Fibroblast of the conjunctiva (primary cell): ENCODE data around the gene KRT72.

Experiments used
- DNase-seq: peaks from one replicate; pipeline ENCODE4 v3.0.0-alpha.2; 2010; ENCODE audit warnings: low read depth

KRT72 gene

DNA sequence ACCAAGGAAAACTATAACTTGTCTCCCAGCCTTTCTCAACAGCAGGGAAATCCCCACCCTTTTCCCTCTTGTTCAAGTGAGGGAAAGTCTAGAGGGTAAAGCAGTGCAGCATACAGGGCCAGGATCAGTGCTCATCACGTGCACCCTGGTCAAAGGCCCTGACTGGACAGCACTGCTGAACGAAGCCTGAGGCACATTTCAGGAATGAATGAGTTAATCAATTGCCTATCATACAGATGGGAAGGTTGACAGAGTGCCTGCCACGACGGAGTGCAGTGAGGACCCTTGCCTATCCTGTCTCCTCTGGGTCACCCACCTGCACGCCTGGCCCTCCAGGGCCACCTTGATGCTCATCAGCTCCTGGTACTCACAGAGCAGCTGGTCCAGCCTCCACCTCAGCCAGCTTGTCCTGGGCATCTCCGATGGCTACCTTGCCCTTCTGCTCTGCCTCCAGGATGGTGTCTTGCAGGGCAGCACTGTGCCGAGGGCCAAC lies 28.8 kb upstream of the KRT72 start:
- DNase-seq, result no peak

DNA sequence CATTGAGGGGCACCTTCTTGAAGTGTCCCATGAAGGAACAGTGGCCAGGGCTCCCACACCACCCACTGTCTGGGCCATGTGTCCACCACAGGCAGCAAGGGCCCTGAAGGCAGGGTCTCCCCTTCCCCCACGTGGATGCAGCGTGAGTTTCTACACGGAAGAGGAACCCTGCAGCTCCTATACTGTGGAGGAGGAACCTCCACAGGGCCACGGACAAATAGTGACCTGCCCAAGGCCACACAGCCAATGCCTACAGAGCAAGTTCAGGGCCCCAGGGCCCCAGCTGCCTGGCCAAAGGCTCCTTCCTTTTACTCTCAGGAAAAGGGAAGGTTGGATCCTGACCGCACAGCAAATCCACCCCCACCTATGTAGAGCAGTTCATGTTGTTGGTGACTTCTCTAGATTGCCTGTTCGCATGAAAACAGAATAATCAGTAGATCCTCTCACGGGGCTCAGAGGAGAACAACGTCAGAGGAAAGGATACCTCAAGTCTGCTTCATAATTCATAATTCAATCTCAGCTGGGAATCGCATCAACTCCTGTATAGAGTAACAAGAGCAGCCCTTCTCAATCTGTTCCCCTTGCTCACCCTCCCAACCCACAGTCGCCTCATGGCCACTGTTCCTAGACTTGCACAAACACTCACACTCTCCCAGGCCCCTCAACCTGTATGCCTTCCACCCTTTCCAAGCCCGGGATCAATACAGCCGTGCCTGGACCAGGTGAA lies 28.2 kb upstream of the KRT72 start:
- DNase-seq, result no peak

DNA sequence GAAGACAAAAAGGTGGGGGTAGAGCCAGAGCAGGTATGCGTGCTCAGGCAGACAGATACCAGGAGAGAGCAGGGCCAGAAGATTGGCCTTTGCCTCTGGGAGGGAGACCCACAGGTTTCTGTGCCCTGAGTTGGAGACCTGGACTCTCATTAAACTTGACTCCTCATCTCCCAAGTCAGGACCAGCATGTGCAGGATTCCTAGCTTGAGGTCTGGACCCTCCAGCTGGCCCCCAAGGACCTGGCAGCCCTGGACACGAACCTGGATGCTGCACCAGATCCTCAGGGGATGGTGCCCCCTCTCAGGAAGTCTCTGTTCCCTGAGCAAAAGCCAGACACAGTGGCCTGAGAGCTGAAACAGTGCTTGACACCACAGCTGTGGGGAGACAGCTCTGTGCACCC lies 27.6 kb upstream of the KRT72 start:
- no peak for DNase-seq

DNA sequence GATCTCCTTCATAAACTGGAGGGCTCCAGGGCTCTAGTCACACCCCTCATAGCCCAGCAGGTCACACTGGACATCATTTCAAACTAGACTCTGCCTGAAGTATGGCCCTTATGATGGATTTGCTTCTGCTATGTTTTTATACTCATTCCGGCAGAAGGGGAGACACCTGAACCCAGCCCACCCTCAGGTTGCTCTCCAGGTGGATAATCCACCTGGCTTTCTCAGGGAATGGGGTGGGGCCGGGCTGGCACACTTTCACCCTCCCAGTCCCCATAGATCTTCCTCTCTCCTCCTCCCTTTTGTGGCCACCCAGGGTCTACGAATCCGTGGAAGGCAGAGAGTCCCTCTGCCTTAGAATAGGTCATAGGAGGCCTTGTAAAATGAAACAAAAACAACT lies 26.8 kb upstream of the KRT72 start:
- DNase-seq, result no peak

DNA sequence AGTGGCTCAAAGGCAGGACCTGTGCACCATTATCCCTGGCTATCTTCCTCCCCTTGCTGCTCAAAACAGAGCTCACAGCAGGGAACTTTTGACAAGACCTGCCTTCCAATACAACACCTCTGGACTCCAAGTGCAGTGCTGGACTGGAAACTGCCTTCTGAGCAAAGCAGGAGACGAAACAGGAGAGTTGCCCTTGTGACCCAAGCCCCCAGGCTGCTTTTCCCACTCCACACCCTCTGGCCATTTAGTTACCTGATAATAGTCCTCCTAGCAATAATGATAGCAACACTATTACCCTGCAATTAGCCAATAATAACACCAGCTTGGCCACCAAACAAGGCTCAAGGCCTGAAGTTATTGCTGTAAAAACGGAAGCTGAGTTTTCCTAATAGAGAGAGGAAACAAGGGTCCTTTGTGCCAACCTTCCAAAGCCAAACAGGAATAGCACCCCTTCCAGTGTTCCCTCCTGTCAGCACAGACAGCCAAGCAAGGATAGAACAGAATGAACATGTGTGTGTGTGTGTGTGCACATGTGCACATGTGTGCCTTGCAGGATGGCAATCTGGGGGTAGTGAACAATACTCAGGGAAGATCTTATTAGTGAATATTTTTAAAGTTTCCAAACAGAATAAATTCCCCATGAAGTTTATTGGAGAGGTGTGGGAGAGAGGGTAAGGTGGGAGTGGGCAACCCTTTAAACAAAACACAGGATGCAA lies 26.3 kb upstream of the KRT72 start:
- no peak for DNase-seq

DNA sequence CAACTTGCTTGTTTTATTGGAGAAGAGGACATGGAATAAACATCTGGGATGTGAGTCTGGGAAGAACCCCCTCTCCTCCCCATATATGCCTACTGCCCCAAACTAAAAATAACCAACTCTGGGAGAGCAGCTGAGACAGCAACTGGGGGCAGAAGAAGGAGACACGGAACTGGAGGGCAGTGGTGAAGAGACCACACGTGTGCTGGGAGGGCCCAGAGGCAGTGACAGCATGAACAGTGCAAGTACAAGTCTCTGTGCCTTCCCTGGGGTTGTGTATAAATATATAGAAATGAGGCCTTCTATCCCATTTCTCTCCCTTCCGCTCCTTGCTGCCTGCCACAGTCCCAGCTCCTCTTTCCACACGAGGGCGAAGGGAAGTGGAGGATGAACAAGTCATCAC lies 21.1 kb upstream of the KRT72 start:
- DNase-seq, result no peak

DNA sequence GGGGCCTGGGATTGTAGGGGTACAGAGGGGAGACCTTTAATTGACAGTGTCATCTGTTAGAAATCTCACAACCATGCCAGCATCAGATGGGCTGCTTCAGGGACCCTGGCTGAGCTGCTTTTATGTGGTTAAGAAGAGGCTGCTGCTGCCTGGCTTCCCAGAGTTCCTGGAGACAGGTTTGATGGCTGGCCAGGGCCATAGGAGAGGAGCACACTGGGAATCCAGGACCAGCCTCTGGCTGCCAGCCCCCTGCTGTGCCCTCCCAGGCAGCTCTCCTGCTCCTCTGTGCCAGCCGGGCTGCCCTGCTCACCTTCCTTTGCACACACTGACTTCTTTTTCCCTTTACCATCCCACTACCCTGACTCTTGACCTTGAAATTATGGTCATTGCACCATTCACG lies 17.6 kb upstream of the KRT72 start:
- DNase-seq, result no peak

DNA sequence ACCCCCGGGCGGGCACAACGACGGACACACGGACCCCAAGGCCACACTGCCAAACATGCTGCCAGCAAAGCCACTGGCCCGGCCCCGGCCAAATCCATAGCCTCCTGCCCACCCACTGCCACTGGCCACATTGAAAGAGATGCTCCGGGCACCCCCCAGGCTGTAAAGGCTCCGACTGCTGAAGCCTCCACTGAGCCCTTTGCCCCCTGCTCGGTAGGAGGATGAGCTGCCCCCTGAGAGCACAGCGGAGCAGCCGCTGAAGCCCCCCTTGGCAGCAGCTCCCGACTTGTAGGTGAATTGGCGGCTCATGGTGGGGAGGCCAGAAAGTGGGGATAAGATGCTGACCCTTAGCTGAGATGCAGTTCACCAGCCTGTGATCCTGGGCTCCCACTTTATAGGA lies 17.0 kb upstream of the KRT72 start, which contains the start of gene KRT73:
Gene KRT73 (minus strand): TSS at position 344 of the 400 bp plus-strand sequence. CDS start 35 bp downstream, at position 309.
- DNase-seq, result no peak

DNA sequence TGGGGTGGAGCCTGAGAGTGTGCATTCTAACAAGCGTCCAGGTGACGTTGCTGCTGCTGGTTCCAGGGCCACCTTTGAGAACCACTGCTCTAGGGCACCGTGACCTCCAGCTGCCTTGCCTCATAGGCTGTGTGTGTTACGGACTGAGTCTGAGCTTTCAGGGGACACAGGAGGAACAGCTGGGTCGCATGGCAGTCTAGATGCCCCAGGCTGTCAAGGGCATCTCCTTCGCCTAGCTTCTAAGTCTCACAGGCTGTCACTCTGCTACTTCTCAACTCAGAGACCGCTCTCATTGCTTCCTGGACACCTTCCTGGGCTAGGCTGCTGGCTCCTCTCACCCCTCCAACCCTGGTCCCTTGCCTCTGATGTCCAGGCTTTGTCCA lies 16.1 kb upstream of the KRT72 start:
- DNase-seq, result no peak

DNA sequence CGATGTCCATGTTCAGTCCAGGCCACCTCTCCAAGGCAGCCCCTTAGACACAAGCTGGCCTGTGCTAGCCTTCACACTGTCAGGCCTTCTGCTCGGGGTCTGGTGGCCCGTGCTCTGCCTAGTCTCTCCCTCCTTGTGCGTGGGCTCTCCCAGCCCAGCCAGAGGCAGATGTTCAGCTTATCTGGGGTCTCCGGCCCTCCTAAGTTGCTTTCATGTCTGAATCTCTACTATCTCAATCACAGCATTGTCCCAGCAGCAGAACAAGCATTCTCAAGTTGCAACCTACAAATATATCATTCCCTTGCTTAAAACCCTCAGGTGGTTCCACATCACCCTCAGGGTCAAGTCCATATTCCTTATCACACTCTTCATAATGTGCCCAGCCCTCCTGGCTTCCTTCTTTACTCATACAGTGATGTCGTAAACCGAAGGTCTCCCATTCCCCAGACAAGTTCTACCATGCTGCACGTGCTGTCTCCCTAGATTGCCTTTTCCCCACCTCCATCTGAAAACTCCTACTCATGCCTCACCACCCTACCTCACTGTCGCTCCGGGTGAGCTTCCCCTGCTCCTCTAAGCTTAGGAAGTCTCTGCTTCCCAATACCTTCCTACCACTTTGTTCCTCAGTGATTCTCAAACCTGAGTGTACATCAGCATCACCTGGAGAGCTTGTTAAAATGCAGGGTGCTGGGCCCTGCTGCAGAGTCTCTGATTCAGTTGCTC lies 15.6 kb upstream of the KRT72 start:
- no peak for DNase-seq

DNA sequence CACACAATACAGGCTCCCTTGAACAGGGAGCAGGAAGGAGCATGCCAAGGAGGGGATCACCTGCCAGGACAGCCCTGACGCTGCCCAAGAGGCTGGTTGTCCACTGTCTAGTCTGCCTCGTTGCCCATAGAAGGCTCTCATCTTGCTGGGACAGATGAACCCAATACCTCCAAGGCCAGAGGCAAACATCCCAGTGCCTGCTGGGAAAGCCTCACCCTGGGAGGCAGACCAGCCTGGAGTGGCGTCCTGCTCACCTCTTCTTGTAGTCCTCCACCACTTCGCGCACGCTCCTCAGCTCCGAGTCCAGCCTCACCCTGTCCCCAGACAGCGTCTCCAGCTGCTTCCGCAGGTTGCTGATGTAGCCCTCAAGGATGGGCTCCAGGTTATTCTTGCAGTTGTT lies 14.6 kb upstream of the KRT72 start:
- no peak for DNase-seq

DNA sequence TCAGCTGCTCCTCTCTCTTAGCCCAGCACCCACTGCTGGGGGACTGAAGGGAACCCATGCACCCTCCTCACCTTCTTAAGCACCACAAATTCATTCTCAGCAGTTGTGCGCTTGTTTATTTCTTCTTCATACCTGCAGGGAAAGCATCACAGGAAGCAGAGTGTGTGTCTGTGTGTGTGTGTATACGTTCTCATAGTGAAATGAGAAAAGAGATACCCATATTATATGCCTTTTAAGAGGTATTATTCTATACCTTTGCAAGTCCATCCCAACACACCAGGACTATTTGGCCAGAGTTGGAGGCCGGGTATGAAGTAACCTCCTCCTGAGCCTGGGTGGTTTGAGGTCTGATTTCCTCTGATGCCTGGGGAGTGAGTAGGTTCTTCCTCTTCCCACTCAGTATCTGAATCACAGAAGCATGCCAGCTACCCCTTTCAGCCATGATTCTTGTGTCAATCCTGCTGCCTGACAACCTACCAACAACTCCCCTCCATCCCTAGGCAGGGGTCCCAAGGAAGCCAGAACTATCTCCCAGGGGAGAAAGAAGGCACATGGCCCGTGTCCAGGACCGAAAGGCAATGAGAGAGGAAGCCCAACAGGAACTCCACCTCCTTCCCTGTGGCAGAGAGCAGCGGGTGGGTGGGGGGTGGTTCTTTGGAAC lies 14.1 kb upstream of the KRT72 start:
- no peak for DNase-seq

DNA sequence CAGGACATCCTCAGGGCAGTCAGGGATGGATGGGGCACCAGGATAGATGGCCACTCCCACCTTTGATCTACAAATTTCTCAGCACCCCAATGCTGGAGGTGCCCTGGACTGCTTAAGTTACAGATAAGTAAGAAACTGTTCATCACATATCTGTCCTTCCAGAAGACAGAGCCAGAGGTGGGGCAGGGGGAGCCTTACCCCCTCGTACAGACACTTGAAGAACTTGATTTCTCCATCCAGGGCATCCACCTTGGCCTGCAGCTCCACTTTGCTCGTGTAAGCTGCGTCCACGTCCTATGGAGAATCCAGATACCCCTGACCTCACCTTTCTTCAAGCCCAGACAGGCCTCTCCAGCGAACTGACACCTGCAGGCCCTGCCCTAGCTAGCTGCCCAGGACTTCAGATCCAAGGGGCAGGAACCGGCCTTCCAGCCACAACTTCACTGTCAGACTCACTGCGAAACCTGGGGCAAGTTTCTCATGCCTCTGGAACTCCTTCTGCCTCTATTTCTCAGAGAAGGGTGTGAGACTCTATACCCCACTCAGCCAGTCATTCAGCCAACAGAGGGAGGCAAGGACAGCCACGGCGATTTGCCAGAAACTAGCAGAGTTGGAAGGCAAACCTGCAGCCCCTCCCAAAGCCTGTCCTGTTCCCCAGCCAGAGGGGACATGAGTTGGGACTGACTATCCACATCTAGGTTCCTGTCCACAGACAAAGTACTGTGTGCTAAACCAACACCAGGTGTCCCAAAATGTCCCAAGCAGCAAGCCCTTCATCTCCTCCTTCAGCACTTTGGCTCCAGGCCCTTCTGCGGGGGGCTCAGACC lies 13.3 kb upstream of the KRT72 start:
- DNase-seq, result no peak

DNA sequence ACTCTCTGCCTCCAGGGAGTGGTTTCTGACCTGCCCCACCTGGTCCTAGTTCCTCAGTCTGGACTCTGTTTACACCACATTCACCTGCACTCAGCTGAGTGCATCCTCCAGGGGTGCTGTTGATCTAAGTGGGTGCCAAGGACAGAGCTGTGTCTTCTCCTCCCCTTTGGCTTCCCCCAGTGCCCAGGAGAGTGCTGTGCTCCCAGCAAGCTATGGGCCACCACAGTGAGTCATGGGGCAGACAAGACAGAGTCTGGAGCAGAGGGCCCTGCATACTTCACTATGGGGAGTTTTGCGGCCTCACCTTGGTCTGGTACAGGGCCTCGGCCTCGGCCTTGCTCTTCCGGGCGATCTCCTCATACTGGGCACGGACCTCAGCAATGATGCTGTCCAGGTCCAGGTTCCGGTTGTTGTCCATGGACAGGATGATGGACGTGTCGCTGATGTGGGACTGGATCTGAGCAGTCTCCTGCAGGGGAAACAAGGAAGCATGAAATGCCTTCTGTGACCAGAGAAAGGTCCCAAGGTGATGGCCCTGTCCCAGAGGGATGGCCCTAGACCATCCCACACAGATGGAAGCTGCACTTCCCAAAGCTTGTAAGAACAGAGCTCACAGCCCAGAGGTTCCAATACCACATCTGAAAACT lies 12.2 kb upstream of the KRT72 start:
- no peak for DNase-seq

DNA sequence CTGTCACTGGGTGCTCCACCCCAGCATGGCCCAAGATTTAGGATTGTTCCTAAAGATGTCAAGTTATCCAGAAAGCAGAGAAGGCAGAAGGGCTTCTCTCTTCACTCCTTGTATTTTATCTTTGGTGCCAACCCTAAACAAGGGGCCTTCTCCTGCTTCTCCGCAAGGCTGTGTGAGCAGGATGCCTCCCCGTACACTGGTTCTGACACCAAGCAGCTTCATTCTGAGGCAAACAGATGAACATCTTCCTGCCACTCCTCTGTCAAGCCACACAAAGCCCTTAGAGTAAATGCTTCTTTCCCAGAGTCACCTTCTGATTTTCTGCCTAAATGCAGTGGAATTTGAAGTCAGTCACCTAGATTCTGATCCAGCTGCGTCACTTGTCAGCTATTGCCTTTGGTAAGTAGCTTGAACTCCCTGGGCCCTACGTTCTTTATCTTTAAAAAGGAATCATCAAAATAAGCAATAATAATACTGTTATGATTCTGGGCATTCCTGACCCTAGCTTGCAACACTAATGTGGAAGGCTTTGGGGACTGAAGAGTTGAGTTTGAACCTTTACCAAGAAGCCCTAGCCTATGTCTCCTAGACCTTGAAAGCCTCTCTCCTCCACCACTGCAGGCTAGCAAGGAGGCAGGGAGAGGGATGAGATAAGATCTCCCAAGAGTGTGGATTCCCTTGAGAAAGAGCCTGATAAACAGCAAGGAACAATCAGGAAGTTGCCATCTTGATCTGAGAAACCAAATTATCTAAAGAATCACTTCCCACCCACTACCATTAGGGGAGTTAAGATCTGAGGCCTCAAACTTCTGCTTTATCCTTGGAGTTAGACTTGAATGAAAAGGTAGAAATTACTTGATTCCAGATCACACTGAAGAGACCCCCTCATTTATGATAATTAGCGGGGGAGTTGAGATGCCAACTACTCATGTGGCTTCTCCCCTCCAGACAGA lies 11.4 kb upstream of the KRT72 start:
- no peak for DNase-seq

DNA sequence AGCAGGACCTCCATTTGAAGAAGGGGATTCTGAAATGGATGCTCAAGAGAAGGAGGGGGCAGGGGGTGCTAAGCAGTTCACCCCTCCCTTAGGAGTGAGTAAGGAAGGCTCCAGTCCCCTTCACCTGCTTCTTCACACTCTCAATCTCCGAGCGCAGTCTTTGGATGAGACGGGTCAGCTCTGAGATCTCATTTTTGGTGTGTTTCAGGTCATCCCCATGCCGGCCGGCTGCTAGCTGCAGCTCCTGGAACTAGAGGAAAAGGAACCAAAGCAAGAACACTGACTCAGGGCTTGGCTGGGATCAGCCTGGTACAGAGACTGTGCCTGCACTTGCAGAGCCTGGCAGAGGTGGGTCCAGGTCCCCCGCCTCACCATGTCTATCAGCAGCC lies 9.8 kb upstream of the KRT72 start:
- DNase-seq, result no peak

DNA sequence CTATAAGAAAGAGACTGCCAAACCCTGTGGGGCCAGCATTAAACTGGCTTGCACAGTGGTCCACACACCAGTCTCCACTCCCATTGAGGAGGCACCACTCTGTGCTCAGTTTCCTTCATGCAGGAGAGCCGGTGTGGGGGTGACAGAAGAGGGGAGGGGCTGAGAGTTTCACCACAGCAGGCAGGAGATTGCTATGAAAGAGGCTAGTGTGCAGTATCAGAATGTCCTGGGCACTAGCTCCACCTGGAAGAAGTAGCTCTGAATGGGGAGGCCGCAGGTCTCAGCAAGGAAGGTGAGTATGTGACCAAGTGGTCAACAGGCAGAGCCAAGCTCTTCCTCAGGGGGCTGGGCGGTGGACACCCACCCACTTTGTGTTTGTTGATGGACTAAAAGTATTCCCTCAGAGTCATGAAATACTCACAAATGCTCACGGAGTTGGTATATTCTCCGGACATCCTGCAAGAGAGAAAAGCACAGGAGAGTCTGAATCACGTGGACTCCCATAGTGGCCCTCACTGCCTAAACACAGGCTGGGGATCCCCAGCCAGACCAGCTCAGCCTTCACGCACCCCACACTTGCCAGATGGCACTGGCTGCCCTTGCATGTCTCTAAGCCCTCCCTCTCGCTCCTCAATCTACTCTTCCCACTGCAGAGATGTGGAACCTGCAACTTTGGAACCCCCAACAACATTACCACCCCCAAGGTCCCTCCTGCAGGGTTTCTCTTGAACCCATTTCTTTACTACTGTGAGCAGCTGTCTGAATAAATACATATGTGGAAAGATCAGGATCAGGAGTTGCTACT lies 7.8 kb upstream of the KRT72 start:
- DNase-seq, result no peak

DNA sequence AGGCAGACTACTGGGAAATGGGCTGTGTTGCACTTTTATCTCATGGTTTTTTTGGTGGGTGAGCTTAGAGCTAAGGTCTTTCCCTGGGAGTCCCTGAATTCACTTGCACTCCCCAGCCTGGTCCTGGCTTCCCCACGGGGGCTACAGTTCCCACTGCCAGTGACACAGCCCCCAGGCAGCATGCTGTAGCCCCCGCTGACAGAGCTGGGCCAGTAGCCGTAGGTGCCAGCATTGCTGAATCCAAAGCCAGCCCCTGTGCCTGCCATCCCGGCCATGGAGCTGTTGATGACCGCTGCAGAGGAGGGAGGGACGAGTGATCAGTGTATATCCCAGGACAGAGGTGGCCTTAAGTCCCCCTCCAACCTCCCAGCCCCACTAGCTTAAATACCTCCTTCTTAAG lies 6.9 kb upstream of the KRT72 start:
- no peak for DNase-seq

DNA sequence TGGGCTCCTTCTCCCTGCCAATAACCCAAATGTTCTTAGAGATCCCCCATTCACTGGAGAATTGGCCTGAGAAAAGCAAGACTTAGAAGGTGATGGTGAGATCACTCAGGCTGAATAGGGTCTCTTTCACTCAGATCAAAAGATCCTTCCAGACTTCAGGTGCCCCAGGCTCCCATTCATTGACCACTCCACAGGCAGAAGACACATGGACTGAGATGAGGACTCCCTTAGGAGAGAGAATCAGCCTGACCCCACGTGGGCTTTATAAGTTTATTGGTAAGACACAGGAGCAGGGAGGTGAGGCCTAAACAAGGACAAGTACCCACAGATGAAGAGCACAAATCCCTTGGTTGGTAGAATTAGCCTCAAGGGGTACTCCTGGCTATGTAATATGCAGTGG lies 6.1 kb upstream of the KRT72 start:
- DNase-seq, result no peak
